Measurements from ENCODE around the gene CUX1.
"Not testable (repeated sequence)": the region's sequence is repeated elsewhere in the genome, so short reads cannot be mapped to it uniquely, and the experiment has no call there.

The CUX1 gene, protein sequence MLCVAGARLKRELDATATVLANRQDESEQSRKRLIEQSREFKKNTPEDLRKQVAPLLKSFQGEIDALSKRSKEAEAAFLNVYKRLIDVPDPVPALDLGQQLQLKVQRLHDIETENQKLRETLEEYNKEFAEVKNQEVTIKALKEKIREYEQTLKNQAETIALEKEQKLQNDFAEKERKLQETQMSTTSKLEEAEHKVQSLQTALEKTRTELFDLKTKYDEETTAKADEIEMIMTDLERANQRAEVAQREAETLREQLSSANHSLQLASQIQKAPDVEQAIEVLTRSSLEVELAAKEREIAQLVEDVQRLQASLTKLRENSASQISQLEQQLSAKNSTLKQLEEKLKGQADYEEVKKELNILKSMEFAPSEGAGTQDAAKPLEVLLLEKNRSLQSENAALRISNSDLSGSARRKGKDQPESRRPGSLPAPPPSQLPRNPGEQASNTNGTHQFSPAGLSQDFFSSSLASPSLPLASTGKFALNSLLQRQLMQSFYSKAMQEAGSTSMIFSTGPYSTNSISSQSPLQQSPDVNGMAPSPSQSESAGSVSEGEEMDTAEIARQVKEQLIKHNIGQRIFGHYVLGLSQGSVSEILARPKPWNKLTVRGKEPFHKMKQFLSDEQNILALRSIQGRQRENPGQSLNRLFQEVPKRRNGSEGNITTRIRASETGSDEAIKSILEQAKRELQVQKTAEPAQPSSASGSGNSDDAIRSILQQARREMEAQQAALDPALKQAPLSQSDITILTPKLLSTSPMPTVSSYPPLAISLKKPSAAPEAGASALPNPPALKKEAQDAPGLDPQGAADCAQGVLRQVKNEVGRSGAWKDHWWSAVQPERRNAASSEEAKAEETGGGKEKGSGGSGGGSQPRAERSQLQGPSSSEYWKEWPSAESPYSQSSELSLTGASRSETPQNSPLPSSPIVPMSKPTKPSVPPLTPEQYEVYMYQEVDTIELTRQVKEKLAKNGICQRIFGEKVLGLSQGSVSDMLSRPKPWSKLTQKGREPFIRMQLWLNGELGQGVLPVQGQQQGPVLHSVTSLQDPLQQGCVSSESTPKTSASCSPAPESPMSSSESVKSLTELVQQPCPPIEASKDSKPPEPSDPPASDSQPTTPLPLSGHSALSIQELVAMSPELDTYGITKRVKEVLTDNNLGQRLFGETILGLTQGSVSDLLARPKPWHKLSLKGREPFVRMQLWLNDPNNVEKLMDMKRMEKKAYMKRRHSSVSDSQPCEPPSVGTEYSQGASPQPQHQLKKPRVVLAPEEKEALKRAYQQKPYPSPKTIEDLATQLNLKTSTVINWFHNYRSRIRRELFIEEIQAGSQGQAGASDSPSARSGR (N-terminal part only)

DNA sequence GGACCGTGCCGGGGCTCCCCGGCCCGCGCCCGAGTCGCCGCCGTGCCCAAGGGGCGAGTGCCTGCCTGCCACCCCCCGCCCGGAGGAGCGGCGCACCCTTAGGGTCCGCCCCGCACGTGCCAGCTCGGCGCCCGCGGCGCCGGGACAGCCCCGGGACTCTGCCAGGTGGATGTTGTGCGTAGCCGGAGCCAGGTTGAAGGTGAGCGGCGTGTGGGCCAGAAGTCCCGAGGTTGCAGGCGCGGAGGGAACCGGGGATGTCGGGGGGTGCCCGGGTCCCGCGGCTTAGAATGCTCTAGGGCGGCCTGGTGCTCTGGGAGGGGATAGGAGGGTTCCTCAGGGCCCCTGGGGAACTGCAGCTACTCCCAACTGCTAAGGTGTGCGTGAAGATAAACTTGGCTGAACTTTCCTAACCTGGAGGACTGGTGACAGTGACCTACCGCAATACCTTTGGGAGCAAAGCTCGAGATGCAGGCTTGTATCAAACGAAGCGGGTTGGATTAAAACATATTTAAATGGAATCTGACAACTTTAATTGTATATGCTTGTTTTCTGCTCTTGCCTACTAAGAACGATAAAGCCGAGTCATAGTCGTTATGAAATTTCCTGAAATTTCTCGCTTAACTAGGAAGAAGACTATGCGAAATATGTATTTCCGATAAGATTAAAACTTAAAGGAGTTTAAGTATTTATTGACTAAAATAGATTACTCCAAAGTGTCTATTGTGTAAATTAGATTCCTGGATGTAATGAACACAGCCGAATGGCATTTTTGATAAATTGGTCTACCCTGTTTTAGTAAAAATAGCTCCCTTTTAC, at the start of gene CUX1:
CUX1 (plus strand) TSS at position 156 of the 816 bp plus-strand sequence; CDS start at position 170, 14 bp downstream.
- no peak for DNase-seq

DNA sequence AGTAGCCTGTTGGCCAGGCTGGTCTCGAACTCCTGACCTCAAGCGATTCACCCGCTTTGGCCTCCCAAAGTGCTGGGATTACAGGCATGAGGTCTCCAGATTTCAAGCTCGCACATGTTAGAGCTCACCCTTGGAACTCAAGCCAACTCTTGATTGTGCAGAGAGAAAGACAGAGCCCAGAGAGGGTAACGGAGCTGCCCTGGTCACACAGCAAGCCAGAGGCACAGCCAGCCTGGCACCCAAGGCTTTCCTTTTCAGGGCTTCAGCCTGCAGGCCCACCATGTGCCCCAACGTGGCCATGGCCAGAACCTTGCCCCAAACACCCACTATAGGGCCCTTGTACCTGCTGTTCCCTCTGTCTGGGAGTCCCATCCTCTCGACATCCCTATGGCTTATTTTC, 49.1 kb upstream of the CUX1 start:
- no peak for DNase-seq

DNA sequence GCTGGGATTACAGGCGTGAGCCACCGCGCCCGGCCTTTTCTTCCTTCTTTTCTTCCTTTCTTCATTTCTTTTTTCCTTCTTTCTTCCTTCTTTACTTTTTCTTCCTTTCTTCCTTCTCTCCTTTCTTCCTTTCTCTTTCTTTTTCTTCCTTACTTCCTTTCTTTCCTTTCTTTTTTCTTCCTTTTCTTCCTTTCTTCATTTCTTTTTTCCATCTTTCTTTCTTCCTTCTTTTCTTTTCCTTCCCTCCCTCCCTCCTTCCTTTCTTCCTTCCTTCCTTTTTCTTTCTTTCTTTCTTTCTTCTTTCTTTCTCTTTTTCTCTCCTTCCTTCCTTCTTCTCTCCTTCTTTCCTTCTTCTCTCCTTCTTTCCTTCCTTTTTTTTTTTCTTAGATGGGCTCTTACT, 47.0 kb upstream of the CUX1 start:
- DNase-seq: no peak

DNA sequence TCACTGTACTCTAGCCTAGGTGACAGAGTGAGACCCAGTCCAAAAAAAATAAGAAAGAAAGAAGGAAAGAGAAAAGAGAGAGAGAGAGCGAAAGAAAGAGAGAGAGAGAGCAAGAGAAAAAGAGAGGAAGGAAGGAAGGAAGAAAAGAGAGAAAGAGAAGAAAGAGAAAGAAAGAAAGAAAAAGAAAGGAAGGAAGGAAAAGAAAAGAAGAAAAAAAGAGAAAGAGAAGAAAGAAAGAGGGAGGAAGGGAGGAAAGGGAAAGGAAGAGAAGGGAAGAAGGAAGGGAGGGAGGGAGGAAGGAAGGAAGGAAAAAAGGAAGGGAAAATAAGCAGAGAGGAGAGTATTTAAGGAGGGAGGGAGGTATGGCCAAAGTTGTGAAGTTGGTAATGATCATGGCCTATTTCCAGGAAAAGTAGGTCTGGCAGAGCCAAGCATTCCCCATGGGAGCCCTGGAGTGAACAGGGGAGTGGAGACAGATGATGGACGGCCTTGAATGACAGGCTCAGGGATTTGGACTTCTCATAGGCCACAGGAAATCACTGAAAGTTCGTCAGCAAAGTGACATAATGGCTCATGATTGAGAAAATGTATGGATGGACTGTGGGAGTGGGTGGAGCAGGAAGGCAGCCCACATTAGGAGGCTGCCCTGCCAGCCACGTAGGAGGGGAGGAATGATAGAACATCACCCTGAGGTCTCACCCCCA, 44.8 kb upstream of the CUX1 start:
- no peak for DNase-seq

DNA sequence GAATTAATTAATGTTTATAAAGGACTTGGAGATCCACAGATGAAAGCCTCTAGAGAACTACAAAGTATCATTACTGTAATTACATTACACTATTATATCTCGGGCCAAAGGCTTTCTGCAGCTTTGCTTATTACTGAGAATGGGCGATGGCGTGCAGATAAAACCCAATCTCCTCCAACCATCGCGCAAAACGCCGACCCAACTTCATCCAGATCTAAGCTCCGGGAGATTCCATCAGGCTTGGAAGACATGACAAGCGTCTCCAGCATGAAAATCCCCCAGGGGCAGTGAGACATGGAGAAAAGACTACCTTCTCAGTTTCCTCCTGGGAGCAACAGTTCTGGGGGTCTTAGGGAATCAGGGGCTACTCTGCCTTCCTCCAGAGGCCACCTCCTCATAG, 42.2 kb upstream of the CUX1 start:
- DNase-seq: no peak

DNA sequence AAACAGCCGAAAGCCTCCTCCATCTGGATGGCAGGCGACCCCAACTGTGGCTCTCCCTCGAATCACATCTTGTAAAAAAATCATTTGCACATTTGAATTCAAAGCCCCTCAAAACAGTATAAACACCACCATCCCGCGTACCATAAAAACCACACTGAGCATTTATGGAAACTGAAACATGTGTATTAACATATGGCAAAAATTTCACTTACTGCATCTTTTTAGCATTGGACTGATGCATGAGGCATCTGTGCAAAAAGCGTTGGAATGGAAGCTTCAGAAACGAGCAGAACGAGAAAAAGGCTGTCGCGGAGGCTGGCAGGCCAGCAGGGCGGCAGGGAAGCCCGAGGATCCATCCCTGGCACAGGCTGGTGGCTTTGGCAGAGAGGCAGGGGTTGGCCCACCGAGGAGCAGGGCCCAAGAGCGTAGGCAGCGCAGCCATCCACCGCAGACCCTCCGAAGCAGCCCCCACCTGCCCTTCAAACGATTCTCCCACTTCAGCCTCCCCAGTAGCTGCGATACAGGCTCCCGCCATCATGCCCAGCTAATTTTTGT, 39.3 kb upstream of the CUX1 start:
- DNase-seq: no peak

DNA sequence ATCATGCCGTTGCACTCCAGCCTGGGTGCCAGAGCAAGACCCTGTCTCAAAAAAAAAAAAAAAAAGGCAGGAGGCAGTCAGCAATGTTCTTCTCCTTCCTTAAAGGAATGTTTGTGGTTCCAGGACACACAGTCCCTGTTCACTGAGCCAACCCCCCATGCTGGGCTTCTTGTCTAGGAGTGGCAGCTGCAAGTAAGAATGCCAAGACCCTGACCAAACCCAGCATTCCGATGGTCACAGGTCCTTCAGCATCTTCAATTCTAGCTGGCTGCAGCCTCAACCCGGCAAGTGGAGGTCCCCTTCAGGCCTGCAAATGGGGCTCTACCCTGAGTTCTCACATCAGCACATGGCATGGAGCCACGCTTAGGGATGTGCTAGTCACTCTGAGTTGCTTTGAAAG, 38.2 kb upstream of the CUX1 start:
- no peak for DNase-seq

DNA sequence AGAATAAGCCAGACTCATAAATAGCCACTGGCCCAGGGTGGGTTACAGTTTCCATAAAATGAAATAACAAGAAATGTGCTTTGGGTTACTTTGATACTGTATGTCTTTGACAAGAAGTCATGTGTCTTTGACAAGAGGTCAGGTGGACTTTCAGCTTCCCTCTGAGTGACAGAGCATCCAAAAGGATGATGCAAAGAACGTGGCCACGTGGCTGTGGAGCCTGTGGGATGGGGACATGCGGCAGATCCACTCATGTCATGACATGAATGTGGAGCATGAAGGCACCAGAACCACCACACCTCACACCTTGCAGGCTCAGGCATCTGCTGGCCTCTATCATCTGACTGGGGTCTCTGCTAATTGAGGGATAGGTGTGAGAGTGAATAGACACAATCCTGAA, 37.1 kb upstream of the CUX1 start:
- DNase-seq: no peak

DNA sequence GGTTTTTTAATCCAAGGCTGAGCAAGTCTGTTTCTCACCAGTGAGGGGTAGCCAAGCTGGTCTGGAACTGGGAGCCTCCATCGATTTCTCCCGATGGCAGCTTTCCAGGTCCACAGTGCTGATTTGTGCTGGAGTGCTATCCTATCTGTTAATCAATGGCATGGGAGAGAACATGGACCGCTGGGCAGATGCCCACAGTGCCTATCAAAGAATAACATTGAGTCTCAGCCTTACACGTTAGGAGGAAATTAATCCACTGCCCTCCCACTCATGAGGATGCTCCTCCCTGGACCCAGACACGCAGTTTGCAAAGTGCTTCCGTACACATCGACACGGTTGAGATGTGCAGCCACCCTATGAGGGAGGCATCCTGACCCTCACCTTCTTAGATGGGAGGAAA, 36.0 kb upstream of the CUX1 start:
- DNase-seq: no peak

DNA sequence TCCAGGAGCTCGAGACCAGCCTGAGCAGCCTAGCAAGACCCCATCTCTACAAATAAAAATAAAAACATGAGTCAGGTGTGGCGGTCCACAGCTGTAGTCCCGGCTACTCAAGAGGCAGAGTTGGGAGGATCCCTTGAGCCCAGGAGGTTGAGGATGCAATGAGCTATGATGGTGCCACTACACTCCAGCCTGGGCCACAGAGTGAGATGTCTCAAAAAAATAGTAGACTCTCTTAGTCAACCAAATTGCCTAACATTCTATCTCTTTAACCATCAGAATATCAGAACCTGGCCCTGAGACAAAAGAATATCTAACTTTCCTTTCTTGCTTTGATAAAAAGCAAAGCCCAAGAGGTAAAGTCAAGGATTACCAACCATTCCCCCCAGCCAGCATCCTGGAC, 35.0 kb upstream of the CUX1 start:
- DNase-seq: no peak

DNA sequence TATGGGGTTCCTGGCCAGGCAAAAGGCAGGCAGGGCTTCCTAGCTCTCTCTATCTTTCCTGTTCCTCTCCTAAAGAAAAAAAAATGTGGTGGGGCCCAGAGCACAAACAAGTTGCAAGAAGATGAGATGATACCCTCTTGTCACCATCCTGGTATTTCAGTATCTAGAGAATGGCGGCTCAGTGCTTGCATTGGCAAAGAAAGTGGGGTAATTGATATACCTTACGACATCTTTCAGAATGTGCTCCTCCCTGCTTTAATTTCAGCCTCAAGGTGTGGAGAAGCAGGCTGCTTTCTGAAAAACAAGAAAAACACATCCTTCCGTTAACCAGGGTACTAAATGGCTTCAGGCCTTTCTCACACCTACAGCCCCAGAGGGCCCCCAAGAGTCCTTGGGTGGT, 34.5 kb upstream of the CUX1 start:
- DNase-seq: no peak

DNA sequence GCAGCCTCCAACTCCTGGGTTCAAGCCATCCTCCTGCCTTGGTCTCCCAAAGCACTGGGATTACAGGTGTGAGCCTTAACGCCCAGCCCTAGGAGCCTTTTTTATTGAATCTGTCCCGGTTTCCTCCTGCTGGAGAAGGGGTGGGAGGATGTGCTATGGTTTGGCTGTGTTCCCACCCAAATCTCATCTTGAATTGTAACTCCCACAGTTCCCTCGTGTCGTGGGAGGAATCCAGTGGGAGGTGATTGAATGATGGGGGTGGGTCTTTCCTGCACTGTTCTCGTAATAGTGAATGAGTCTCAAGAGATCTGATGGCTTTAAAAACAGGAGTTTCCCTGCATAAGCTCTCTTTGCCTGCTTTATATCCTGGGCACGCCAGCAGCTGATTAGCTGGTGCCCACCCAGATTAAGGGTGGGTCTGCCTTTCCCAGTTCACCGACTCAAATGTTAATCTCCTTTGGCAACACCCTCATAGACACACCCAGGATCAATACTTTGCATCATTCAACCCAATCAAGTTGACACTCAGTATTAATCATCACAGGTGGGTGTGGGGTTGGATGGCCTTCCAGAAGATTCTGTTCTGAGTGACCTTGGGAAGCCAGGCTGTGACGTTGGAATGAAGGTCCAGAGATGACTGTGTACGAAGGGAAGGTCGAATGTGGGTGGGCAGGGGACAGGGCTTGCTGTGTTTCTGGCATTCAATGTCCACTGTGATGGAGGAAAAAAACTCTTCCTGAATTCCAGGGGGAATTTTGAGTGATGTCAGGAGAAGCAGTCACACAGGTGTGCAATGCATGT, 33.8 kb upstream of the CUX1 start:
- no peak for DNase-seq

DNA sequence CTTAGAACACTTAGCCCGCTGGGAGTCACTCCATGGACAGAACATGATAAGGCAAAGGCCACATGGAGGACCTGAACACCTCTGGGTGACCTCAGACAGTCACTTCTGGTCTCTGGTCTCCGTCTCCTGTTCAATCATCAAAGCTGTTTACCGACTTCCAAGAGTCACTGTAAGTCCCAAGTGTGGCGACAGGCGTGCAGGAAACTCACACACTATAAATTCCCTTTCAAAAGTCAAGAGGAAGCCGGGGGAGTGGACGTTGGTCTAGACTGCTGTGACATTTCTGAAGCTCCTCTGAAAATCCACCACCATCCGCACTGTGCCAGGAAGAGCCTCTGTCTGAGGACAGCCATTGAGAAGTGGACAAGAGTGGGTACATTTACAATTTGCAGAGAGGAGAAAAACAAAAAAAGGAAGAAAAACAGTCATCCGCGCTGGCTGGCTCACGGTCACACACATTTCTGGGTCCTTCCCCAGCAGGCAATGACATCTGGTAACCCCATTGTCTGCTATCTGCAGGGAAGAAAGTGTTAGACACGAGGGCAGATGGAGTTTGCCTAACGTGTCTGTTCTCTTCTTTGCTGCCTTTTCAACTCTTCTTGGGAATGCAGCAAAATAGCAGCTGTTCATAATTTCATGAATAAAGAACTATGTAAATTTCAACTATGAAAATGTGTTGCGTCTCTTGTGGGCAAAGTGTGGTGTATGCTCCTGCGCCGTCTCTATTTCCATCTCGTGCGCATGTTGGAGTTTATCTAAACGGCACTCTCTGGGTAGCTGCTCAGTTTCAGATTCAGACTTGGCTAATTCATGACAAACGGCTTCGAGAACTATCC, 32.9 kb upstream of the CUX1 start:
- no peak for DNase-seq

DNA sequence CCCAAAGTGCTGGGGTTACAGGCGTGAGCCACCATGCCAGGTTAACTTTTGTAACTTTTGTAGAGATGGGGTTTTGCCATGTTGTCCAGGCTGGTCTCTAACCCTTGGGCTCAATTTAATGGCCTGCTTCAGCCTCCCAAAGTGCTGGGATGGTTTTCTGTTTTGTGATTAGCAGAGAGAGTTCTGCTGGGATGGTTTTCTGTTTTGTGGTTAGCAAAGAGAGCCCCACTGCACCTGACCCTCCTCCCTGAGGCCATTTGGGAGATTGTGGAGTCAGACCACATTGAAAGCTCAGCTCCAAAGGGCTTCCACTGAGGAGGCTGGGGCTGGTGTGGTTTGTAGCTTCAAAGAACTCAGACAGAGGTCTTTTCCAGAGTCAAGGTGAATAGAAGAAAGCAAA, 29.6 kb upstream of the CUX1 start:
- no peak for DNase-seq

DNA sequence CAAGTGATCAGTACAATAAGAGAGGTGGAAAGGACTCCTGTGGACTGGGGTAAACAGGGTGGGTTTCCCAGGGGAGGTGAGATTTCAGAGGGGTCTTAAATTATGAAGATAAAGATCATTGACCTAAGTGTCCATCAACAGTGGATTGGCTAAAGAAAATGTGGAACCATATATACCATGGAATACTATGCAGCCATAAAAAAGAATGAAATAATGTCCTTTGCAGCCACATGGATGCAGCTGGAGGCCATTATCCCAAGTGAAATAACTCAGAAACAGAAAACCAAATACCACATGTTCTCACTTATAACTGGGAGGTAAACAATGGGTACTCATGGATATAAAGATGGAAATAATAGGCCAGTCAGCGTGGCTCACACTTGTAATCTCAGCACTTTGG, 28.9 kb upstream of the CUX1 start:
- no peak for DNase-seq

DNA sequence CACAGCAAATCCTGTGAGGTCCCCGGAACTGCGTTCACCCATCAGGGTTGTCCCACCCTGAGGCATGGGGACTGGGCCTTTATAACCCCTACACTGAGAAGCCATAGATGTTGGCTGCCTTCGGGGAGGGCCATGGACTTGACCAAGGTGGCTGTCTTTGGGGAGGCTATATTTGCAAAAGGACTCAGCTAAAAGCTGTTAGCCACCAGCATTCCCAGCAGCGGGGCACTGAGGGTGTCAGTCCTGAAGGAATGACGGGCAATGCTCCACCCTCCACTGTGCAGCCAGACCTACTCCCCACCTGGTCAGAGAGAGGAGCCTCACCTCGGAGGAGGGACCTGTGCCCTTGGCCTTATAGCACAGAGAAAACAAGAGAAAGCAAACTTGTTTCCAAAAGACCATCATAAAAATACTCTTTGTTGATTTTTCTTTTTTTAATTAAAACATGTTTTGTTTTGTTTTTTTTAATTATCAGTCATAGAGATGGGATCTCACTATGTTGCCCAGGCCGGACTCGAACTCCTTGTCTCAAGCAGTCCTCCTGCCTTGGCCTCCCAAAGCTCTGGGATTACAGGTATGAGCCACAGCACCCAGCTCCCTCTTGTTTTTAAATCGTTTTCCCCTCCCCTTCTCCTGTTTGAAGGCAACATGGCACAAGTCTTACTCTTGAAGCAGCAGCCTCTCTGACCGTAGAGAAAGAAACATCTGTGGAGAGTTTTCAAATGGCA, 26.7 kb upstream of the CUX1 start:
- DNase-seq: no peak

DNA sequence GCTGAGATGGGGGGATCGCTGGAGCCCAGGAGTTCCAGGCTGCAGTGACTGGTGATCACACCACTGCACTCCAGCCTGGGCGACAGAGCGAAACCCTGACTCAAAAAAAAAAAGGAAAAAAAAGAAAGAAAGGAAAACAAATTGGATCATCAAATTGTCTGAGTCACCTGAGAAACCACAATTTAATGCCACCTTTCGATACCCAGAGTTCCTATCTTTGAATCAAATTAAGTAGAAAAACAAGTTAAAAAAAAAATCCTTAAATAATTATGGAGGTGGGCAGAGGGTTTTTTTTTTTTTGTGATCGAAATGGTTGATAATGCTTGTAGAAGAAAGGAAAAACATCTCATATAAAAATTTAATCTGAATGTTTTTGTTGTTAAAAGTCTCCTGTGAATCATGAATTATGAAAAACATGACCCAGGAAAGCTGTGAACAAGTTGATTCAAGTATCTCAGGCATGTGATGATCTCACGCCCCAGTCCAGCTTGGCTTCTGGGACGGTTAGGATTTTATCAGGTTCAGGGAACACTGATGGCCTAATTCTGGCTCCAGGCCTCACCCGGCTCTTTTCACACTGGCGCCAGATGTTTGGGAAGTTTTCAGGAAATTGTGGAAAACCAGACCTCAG, 25.3 kb upstream of the CUX1 start:
- no peak for DNase-seq

DNA sequence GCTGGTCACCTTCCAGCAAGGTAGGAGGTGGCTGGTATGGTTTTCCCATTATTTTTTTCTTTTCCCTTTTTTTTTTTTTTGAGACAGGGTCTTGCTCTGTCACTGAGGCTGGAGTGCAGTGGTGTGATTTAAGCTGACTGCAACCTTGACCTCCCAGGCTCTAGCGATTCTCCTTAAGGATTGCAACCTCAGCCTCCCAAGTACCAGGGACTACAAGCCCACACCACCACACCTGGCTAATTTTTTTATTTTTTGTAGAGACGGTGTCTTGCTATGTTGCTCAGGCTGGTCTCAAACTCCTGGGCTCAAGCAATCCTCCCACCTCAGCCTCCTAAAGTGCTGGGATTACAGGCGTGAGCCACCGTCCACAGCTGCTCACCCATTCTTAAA, 24.7 kb upstream of the CUX1 start:
- not testable (repeated sequence) for DNase-seq
